Measurements from ENCODE around the gene RMI1.
"Not testable (repeated sequence)": the region's sequence is repeated elsewhere in the genome, so short reads cannot be mapped to it uniquely, and the experiment has no call there.

RMI1 gene

DNA sequence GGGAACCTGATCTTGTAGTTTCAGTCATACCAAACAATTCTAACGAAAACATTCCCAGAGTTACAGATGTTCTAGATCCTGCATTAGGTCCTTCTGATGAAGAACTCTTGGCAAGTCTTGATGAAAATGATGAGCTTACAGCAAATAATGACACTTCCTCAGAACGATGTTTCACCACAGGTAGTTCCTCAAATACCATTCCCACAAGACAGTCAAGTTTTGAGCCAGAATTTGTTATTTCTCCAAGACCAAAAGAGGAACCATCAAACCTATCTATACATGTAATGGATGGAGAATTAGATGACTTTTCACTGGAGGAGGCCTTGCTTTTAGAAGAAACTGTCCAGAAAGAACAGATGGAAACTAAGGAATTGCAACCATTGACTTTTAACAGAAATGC lies 21.0 kb downstream of the RMI1 start:
- DNase-seq (ENCODE audit: low read depth): no peak

DNA sequence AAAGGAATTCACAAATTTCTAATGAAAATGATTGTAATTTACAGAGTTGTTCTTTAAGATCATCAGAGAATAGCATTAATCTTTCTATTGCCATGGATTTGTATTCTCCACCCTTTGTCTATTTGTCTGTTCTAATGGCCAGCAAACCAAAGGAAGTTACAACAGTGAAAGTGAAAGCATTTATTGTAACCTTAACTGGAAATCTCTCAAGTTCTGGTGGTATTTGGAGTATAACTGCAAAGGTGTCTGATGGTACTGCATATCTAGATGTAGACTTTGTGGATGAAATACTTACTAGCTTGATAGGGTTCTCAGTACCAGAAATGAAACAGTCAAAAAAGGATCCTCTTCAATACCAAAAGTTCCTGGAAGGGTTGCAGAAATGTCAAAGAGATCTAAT lies 21.7 kb downstream of the RMI1 start:
- H3K4me3 ChIP-seq (ENCODE audit: low read depth, low read length): no peak overlapping the region

More for the DNA sequence above, 21.0 kb downstream of the RMI1 start:
- no peak overlapping the region for H3K4me3 ChIP-seq (ENCODE audit: low read depth, low read length)
- TF ChIP-seq, protein P1, sequence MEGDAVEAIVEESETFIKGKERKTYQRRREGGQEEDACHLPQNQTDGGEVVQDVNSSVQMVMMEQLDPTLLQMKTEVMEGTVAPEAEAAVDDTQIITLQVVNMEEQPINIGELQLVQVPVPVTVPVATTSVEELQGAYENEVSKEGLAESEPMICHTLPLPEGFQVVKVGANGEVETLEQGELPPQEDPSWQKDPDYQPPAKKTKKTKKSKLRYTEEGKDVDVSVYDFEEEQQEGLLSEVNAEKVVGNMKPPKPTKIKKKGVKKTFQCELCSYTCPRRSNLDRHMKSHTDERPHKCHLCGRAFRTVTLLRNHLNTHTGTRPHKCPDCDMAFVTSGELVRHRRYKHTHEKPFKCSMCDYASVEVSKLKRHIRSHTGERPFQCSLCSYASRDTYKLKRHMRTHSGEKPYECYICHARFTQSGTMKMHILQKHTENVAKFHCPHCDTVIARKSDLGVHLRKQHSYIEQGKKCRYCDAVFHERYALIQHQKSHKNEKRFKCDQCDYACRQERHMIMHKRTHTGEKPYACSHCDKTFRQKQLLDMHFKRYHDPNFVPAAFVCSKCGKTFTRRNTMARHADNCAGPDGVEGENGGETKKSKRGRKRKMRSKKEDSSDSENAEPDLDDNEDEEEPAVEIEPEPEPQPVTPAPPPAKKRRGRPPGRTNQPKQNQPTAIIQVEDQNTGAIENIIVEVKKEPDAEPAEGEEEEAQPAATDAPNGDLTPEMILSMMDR (IDR thresholded peaks at IDR 0.05; ENCODE audit: low read depth, low read length, missing control alignments): no peak

DNA sequence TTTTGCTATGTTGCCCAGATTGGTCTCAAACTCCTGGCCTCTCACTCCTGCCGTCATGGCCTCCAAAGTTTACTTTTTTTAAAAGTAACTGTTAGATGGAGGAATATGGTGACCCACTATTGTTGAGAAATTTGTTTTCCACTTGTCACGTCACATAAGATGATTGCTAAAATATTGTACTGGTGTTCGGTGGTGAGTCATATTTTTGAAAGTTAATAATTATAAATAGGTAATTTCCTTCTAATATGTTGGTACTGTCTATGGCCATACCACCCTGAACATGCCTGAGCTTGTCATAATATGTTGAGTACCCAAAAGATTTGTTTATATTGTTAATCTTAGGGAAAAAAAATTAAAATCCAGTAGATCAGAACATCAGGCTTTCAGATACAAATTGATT lies 22.6 kb downstream of the RMI1 start:
- H3K4me3 ChIP-seq (ENCODE audit: low read depth, low read length): no peak overlapping the region
- TF ChIP-seq, protein P1 (IDR thresholded peaks at IDR 0.05; ENCODE audit: low read depth, low read length, missing control alignments): no peak
- no peak for DNase-seq (ENCODE audit: low read depth)

More for the DNA sequence above, 21.7 kb downstream of the RMI1 start:
- DNase-seq (ENCODE audit: low read depth): no peak
- TF ChIP-seq, protein P1 (IDR thresholded peaks at IDR 0.05; ENCODE audit: low read depth, low read length, missing control alignments): no peak

DNA sequence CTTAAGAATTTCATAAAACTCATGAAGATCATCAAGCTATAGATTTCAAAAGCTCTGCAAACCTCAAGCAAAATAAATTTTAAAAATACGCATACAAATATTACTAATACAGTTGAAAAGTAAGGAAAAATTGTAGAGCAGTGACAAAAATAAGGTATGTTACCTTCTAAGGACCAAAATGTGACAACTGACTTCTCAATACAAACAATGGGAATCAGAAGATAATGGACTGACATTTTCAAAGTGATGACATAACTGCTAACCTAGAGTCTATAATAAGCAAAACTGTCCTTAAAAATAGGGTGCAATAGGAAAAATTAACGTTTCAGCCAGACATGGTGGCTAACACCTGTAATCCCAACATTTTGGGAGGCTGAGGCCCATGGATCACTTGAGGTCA lies 27.1 kb downstream of the RMI1 start:
- TF ChIP-seq, protein P1 (IDR thresholded peaks at IDR 0.05; ENCODE audit: low read depth, low read length, missing control alignments): no peak
- no peak for DNase-seq (ENCODE audit: low read depth)
- H3K4me3 ChIP-seq (ENCODE audit: low read depth, low read length): no peak overlapping the region

DNA sequence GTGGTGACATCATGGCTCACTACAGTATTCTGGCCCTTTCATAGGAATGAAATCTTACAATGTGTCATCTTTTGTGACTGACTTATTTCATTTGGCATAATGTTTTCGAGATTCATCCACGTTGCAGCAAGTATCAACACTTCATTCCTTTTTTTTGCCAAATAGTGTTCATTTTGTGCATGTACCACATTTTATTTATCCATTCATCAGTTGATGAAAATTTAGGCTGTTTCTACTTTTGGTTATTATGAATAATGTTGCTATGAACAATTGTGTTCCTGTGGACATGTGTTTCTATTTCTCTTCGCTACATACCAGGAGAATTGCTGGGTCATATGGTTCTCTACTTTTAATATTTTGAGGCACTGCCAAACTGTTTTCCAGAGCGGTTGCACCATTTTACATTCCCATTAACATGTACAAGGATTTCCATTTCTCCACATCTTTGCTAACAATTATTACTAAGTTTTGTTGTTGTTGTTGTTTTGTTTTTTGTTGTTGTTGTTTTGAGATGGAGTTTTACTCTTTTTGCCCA lies 43.5 kb downstream of the RMI1 start:
- TF ChIP-seq, protein P1 (IDR thresholded peaks at IDR 0.05; ENCODE audit: low read depth, low read length, missing control alignments): no peak
- H3K4me3 ChIP-seq (ENCODE audit: low read depth, low read length): no peak overlapping the region
- DNase-seq (ENCODE audit: low read depth): no peak

DNA sequence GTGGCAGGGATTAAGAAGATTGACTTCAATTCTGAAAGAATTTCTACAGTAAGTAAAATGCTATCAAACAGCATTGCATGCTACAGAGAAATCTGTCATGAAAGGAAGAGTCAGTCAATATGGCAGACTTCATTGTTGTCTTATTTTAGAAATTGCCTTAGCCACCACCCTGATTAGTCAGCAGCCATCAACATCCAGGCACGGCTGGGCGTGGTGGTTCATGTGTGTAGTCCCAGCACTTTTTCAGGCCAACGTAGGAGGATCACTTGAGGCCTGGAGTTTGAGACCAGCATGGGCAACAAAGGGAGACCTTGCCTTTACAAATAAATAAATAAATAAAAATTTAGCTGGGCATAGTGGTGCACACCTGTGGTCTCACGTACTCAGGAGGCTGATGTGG lies 46.6 kb downstream of the RMI1 start:
- TF ChIP-seq, protein P1 (IDR thresholded peaks at IDR 0.05; ENCODE audit: low read depth, low read length, missing control alignments): no peak
- no peak overlapping the region for H3K4me3 ChIP-seq (ENCODE audit: low read depth, low read length)
- no peak for DNase-seq (ENCODE audit: low read depth)

DNA sequence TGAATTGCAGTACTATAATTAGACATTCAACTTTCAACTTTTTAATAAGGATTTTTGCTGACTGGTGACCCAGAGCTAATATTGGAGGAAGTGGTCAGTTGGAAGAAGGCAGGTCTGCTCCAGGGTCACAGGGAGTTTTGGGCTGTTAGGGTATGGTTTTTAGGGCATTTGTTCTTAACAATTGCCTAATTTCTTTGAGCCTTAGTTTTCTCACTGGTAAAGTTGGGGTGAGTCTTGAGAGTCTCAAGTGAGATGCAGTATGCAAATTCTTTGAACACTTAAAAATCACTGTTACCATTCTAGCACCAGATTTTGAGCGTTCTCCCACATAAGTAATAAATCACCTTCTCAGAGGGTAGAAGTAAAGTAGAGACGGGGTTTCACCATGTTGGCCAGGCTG lies 50.9 kb downstream of the RMI1 start:
- H3K4me3 ChIP-seq (ENCODE audit: low read depth, low read length): no peak overlapping the region
- no peak for DNase-seq (ENCODE audit: low read depth)
- TF ChIP-seq, protein P1 (IDR thresholded peaks at IDR 0.05; ENCODE audit: low read depth, low read length, missing control alignments): no peak

DNA sequence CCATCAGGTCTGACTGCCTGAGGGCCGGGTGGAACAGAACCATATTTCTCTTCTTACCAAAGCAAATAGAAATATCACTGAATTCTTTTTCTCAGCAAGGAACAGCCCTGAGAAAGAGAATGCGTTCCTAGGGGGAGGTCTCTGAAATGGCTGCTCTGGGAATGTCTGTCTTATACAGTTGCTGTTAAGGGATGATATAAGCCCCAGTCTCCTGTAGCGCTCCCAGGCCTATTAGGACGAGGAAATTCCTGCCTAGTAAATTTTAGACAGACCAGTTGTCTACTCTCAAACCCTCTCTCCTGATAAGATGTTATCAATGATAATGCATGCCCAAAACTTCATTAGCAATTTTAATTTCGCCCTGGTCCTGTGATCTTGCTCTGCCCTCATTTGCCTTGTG lies 61.3 kb downstream of the RMI1 start:
- not testable (repeated sequence) for H3K4me3 ChIP-seq (ENCODE audit: low read depth, low read length); DNase-seq (ENCODE audit: low read depth)

All from GM12864 (cell line).